Ishikawa (cell line): ENCODE data around the gene MYH10.

Source experiments
- CEBPB ChIP-seq: IDR thresholded peaks from 2 replicates; pipeline ENCODE4 v1.6.1; 2012
- CREB1 ChIP-seq: IDR thresholded peaks from 2 replicates; pipeline ENCODE4 v1.6.1; 2012; ENCODE audit warnings: low read depth
- EGR1 ChIP-seq: IDR thresholded peaks from 2 replicates; pipeline ENCODE4 v1.6.1; 2012
- EP300 ChIP-seq: IDR thresholded peaks from 2 replicates; pipeline ENCODE4 v1.6.1; 2012; ENCODE audit warnings: borderline replicate concordance
- FOXM1 ChIP-seq: IDR thresholded peaks from 2 replicates; pipeline ENCODE4 v1.6.1; 2012; ENCODE audit warnings: low read depth, borderline replicate concordance
- NFIC ChIP-seq: IDR thresholded peaks from 2 replicates; pipeline ENCODE4 v1.6.1; 2012
- RAD21 ChIP-seq: IDR thresholded peaks from 2 replicates; pipeline ENCODE4 v1.6.1; 2012; ENCODE audit warnings: low read depth
- TAF1 ChIP-seq: IDR thresholded peaks from 2 replicates; pipeline ENCODE4 v1.6.1; 2012; ENCODE audit warnings: low read depth, mild to moderate bottlenecking
- TCF12 ChIP-seq: IDR thresholded peaks from 2 replicates; pipeline ENCODE4 v1.6.1; 2012; ENCODE audit warnings: low read depth
- TEAD4 ChIP-seq: IDR thresholded peaks from 2 replicates; pipeline ENCODE4 v1.6.1; 2012
- YY1 ChIP-seq: IDR thresholded peaks from 2 replicates; pipeline ENCODE4 v1.6.1; 2012; ENCODE audit warnings: low read depth
- ZBTB7A ChIP-seq: IDR thresholded peaks from 2 replicates; pipeline ENCODE4 v1.6.1; 2012; ENCODE audit warnings: low read depth
- TF ChIP-seq, protein P1 (sequence below): IDR thresholded peaks from 2 replicates; pipeline ENCODE4 v1.6.1; 2012; ENCODE audit warnings: low read depth, mild to moderate bottlenecking
- TF ChIP-seq, protein P2 (sequence below): IDR thresholded peaks from 2 replicates; pipeline ENCODE4 v1.6.1; 2012
- TF ChIP-seq, protein P3 (sequence below): IDR thresholded peaks from 2 replicates; pipeline ENCODE4 v1.6.1; 2012

Gene MYH10

DNA sequence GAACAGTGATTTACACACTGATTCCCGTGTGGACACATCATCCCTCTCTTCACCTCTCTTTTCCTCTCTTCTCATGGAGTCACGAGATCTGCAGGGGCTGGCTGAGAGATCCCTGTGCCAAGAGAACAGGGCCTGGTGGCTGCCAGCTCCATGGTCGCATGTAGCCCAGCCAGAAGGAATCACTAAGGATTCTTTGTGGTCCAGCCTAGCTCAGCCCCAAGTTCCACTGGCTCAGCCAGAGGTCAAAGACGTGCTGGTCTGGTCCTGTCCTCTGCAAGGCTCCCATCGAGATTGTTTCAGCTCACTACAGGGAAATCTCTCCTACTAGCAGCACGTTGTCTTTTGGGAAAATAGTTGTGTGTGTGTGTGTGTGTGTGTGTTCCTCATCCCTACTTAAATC is 128.4 kb downstream of the MYH10 start:
- TF ChIP-seq, protein P1, sequence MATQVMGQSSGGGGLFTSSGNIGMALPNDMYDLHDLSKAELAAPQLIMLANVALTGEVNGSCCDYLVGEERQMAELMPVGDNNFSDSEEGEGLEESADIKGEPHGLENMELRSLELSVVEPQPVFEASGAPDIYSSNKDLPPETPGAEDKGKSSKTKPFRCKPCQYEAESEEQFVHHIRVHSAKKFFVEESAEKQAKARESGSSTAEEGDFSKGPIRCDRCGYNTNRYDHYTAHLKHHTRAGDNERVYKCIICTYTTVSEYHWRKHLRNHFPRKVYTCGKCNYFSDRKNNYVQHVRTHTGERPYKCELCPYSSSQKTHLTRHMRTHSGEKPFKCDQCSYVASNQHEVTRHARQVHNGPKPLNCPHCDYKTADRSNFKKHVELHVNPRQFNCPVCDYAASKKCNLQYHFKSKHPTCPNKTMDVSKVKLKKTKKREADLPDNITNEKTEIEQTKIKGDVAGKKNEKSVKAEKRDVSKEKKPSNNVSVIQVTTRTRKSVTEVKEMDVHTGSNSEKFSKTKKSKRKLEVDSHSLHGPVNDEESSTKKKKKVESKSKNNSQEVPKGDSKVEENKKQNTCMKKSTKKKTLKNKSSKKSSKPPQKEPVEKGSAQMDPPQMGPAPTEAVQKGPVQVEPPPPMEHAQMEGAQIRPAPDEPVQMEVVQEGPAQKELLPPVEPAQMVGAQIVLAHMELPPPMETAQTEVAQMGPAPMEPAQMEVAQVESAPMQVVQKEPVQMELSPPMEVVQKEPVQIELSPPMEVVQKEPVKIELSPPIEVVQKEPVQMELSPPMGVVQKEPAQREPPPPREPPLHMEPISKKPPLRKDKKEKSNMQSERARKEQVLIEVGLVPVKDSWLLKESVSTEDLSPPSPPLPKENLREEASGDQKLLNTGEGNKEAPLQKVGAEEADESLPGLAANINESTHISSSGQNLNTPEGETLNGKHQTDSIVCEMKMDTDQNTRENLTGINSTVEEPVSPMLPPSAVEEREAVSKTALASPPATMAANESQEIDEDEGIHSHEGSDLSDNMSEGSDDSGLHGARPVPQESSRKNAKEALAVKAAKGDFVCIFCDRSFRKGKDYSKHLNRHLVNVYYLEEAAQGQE = no peak

DNA sequence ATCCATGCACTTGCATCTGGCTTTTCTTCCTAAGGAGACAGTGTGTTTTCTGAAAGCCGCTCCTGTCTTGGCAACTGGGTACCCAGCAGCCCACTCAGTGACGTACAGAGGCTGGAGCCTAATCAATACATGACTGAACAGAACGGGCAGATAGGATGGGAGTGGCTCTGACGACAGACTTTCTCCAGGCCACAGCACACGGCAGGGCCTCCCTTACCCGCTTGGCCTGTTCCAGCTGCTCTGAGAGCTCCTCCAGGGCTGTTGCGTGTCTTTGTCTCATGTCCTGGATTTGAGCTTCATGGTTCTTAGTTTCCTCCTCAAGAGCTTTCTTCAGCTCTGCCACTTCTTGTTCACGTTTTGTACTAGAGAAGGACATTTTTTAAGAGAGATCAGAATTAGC is 129.9 kb downstream of the MYH10 start:
- TF ChIP-seq EP300 (no peak), YY1 (no peak), EGR1 (no peak)
- TF ChIP-seq, protein P2, sequence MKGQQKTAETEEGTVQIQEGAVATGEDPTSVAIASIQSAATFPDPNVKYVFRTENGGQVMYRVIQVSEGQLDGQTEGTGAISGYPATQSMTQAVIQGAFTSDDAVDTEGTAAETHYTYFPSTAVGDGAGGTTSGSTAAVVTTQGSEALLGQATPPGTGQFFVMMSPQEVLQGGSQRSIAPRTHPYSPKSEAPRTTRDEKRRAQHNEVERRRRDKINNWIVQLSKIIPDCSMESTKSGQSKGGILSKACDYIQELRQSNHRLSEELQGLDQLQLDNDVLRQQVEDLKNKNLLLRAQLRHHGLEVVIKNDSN = no peak

DNA sequence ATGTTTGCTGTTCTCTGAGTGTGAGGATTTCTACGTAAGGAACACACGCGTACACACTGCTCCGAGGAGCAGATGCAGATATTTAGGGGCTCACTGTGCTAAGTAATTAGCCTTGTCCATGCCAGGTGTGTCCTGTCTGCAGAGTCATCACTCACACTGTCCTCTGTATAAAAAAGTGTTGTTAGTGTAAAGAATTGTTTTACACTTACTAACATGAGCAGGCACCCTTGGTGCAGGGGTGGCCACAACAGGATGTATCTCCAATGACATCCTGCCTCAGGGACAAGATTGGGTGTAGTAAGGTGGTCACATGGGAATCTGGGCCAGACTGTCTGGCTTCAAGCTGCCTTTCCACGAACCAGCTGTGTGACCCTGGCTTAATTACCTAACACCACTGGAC is 130.9 kb downstream of the MYH10 start:
- TF ChIP-seq, protein P3, sequence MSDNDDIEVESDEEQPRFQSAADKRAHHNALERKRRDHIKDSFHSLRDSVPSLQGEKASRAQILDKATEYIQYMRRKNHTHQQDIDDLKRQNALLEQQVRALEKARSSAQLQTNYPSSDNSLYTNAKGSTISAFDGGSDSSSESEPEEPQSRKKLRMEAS = no peak
- TF ChIP-seq FOXM1 (no peak), RAD21 (no peak), ZBTB7A (no peak), TCF12 (no peak), TAF1 (no peak), EGR1 (no peak), YY1 (no peak), TEAD4 (no peak), CREB1 (no peak)
- TF ChIP-seq, protein P2 = no peak
- TF ChIP-seq, protein P1 = no peak

DNA sequence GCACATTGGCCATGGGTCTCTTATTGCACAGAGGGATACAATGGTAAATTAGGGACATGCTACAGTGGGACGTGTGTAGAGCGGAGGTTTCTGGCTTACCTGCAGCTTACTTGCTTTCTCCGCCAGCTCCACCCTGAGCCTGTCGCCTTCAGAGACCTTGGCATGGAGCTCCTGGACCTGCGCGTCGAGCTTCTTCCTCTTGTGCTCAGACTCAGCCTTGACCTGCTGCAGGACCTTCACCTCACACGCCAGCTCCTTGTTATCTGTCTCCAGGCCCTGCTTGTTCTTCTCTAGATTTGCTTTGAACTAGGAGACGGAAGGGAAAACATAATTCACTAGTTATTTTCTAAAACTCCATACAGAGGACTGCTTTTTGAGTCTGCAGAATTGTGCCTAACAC is 131.4 kb downstream of the MYH10 start:
- TF ChIP-seq NFIC = no peak
- TF ChIP-seq, protein P2 = no peak
- TF ChIP-seq, protein P3 = no peak
- no peak for TF ChIP-seq ZBTB7A
- no peak for TF ChIP-seq TEAD4
- TF ChIP-seq FOXM1 = no peak

DNA sequence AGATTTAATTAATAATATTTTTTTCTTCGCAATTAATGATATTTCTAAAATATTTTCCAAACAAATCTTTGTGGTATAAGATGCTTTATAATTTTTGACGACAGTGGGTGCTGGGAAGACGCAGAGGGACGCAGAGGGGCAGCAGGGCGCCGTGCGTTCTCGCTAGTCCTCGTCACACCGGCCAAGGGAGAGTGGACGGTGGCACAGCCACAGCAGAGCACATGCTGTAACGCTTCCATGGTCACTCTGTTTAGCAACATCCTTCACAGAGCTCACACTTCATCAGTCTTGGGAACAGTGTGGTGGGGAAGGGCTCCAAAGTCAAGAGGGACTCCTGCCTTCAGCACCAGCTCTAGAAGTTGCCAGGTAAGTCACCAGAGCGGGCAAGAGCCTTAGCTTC is 134.4 kb downstream of the MYH10 start:
- TF ChIP-seq FOXM1 (no peak), CEBPB (no peak), RAD21 (no peak), TEAD4 (no peak), ZBTB7A (no peak), YY1 (no peak), TCF12 (no peak), EP300 (no peak), TAF1 (no peak), CREB1 (no peak), NFIC (no peak), EGR1 (no peak)
- TF ChIP-seq, protein P3 = no peak
- TF ChIP-seq, protein P2 = no peak
- TF ChIP-seq, protein P1 = no peak
